Activated effector memory CD4-positive, alpha-beta T cell treated with anti-CD3 and anti-CD28 coated beads, Interleukin-2, amount 50 U/mL, for 16 hours (primary cell): Measurements from ENCODE around the gene ZNF790.

Source experiments
- DNase-seq: peaks from one replicate; pipeline ENCODE4 v3.0.0-alpha.2; 2020

The ZNF790 gene

GRCh38 chr19:36771261-36772231 lies 66.6 kb downstream of the ZNF790 start:
- peak; percentile 66 for DNase-seq
